BE2C (cell line): ENCODE results near the gene C6orf62.
"Not testable (repeated sequence)": the region's sequence is repeated elsewhere in the genome, so short reads cannot be mapped to it uniquely, and the experiment has no call there.

ENCODE experiments used
- DNase-seq: peaks from one replicate; pipeline ENCODE4 v3.0.0-alpha.2; 2020
- H3K27me3 ChIP-seq: fragments of 250-450 bp; sonication (Bioruptor Pico); 2 replicates; pipeline ENCODE4 v1.5.1; 2020; ENCODE audit warnings: mild to moderate bottlenecking
- H3K36me3 ChIP-seq: fragments of 250-450 bp; sonication (Bioruptor Pico); 2 replicates; pipeline ENCODE4 v1.5.1; 2020; ENCODE audit warnings: mild to moderate bottlenecking
- H3K4me1 ChIP-seq: fragments of 250-450 bp; sonication (Bioruptor Pico); 2 replicates; pipeline ENCODE4 v1.5.1; 2020
- H3K4me3 ChIP-seq: 2 replicates; pipeline ENCODE4 v1.5.1; 2011; ENCODE audit warnings: low read depth, low read length
- H3K9me3 ChIP-seq: fragments of 250-450 bp; sonication (Bioruptor Pico); 2 replicates; pipeline ENCODE4 v1.5.1; 2020
- CTCF ChIP-seq: IDR thresholded peaks from 2 replicates; pipeline ENCODE4 v1.5.1; 2012; ENCODE audit warnings: mild to moderate bottlenecking, low read depth, low read length

C6orf62 gene

GRCh38 chr6:24668997-24669361 is 50.0 kb downstream of the C6orf62 start:
- Histone ChIP-seq H3K27me3 (no peaks in the 10 kb centered on the region), H3K4me3 (no peak overlapping the region), H3K36me3 (no peaks in the 10 kb centered on the region), H3K4me1 (no peaks in the 10 kb centered on the region), H3K9me3 (peaks cover 3% of the 10 kb centered on the region)
- no peak for TF ChIP-seq CTCF
- DNase-seq = no peak

- not testable (repeated sequence) for H3K4me1 ChIP-seq, H3K4me3 ChIP-seq, DNase-seq, H3K9me3 ChIP-seq, H3K36me3 ChIP-seq, H3K27me3 ChIP-seq
These were observed 50.6 kb downstream of the C6orf62 start for GRCh38 chr6:24668066-24668996.

GRCh38 chr6:24667378-24667803 is 51.6 kb downstream of the C6orf62 start:
- no peak for TF ChIP-seq CTCF
- H3K4me1 ChIP-seq = no peaks in the 10 kb centered on the region
- no peaks in the 10 kb centered on the region; the same call in 1 of the 2 replicates for H3K9me3 ChIP-seq
- peak overlapping the region; percentile 99 for H3K4me3 ChIP-seq
- no peaks in the 10 kb centered on the region for H3K27me3 ChIP-seq
- no peak for DNase-seq
- peaks cover 8% of the 10 kb centered on the region for H3K36me3 ChIP-seq

- H3K4me3 ChIP-seq = peak within 1 kb of the TSS; percentile 99
- no peaks in the 10 kb centered on the region for H3K4me1 ChIP-seq
- peak; percentile 64 for TF ChIP-seq CTCF
- peaks cover 8% of the 10 kb centered on the region for H3K36me3 ChIP-seq
- no peaks in the 10 kb centered on the region; the same call in 1 of the 2 replicates for H3K9me3 ChIP-seq
- DNase-seq = peak; percentile 97
- no peaks in the 10 kb centered on the region for H3K27me3 ChIP-seq
These were observed 52.1 kb downstream of the C6orf62 start, which contains the start of the genes ACOT13 and TDP2 for GRCh38 chr6:24666641-24667377. Gene ACOT13 (plus strand): TSS chr6:24667077. CDS start chr6:24667264, 187 bp downstream. Gene TDP2 (minus strand): TSS chr6:24666899. CDS start chr6:24666862, 37 bp downstream.

GRCh38 chr6:24666097-24666640 is 52.8 kb downstream of the C6orf62 start:
- H3K9me3 ChIP-seq = no peaks in the 10 kb centered on the region; the same call in 1 of the 2 replicates
- H3K4me1 ChIP-seq = no peaks in the 10 kb centered on the region
- peak overlapping the region; percentile 99 for H3K4me3 ChIP-seq
- peak; percentile 35 for DNase-seq
- H3K27me3 ChIP-seq = no peaks in the 10 kb centered on the region
- no peak for TF ChIP-seq CTCF
- H3K36me3 ChIP-seq = peaks cover 8% of the 10 kb centered on the region
